ENCODE data around the gene PRODH2. TPM values are rescaled to one million over a fixed set of nuclear protein-coding genes. Genes with fewer than 3 reads are reported as not detected.

Gene PRODH2
- polyA plus RNA-seq, 1 of the 3 experiments (the other 2 are of a cell fraction): not detected

DNA sequence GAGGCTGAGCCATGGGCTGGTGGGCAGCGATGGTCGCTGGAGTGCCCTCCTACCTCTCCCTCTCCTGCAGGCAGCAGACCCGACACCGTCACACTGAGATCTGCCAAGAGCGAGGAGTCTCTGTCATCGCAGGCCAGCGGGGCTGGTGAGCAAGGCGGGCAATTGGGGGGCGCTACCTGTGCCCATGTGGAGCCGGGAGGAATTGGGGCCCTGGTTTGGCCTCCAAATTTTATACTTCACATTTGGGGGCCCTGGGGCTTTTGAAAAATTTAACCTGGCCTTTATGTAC lies 27.4 kb downstream of the PRODH2 start:
- Histone ChIP-seq H3K9ac (no peak overlapping the region), H3K4me2 (no peak overlapping the region), H3F3A (replicated peaks; ENCODE audit: insufficient read depth) (no peaks in the 10 kb centered on the region), H4K20me1 (ENCODE audit: insufficient read depth) (no peaks in the 10 kb centered on the region), H3K36me3 (replicated peaks in 1 of 2; ENCODE audit: control insufficient read depth in 1 of 2, insufficient read depth in 2 of 2, low read length in 1 of 2) (peaks cover 0 to 8% of the 10 kb centered on the region in 2 experiments), H3K79me2 (ENCODE audit: insufficient read depth) (no peaks in the 10 kb centered on the region), H3K9me2 (no peaks in the 10 kb centered on the region), H3K9me3 (no peaks in the 10 kb centered on the region), H3K27ac (ENCODE audit: low read depth in 2 of 2, low read length in 1 of 2) (no peak overlapping the region), H3K4me1 (ENCODE audit: control insufficient read depth in 1 of 2, insufficient read depth in 2 of 2, low read depth in 1 of 2, low read length in 1 of 2) (no peaks in the 10 kb centered on the region), H3K4me3 (ENCODE audit: low read depth in 2 of 2, low read length in 1 of 2) (no peak overlapping the region), H2AFZ (ENCODE audit: low read depth) (no peak overlapping the region), H3K27me3 (ENCODE audit: insufficient read depth) (no peaks in the 10 kb centered on the region)
- TF ChIP-seq TAF1 (IDR thresholded peaks at IDR 0.05; ENCODE audit: borderline replicate concordance, low read depth, low read length): no peak
- no peak for TF ChIP-seq RFX5 (IDR thresholded peaks at IDR 0.05; ENCODE audit: low read length)
- TF ChIP-seq SMC3 (IDR thresholded peaks at IDR 0.05; ENCODE audit: low read depth, low read length): no peak
- no peak for TF ChIP-seq SIN3A (IDR thresholded peaks at IDR 0.05; ENCODE audit: borderline replicate concordance, low read depth, low read length)
- no peak for TF ChIP-seq RCOR1 (IDR thresholded peaks at IDR 0.05; ENCODE audit: low read length)
- no peak for TF ChIP-seq GATA2 (CRISPR knock-in tag; IDR thresholded peaks at IDR 0.05)
- TF ChIP-seq, protein P1, sequence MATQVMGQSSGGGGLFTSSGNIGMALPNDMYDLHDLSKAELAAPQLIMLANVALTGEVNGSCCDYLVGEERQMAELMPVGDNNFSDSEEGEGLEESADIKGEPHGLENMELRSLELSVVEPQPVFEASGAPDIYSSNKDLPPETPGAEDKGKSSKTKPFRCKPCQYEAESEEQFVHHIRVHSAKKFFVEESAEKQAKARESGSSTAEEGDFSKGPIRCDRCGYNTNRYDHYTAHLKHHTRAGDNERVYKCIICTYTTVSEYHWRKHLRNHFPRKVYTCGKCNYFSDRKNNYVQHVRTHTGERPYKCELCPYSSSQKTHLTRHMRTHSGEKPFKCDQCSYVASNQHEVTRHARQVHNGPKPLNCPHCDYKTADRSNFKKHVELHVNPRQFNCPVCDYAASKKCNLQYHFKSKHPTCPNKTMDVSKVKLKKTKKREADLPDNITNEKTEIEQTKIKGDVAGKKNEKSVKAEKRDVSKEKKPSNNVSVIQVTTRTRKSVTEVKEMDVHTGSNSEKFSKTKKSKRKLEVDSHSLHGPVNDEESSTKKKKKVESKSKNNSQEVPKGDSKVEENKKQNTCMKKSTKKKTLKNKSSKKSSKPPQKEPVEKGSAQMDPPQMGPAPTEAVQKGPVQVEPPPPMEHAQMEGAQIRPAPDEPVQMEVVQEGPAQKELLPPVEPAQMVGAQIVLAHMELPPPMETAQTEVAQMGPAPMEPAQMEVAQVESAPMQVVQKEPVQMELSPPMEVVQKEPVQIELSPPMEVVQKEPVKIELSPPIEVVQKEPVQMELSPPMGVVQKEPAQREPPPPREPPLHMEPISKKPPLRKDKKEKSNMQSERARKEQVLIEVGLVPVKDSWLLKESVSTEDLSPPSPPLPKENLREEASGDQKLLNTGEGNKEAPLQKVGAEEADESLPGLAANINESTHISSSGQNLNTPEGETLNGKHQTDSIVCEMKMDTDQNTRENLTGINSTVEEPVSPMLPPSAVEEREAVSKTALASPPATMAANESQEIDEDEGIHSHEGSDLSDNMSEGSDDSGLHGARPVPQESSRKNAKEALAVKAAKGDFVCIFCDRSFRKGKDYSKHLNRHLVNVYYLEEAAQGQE (IDR thresholded peaks at IDR 0.05; ENCODE audit: low read depth, low read length): no peak
- TF ChIP-seq, protein P2, sequence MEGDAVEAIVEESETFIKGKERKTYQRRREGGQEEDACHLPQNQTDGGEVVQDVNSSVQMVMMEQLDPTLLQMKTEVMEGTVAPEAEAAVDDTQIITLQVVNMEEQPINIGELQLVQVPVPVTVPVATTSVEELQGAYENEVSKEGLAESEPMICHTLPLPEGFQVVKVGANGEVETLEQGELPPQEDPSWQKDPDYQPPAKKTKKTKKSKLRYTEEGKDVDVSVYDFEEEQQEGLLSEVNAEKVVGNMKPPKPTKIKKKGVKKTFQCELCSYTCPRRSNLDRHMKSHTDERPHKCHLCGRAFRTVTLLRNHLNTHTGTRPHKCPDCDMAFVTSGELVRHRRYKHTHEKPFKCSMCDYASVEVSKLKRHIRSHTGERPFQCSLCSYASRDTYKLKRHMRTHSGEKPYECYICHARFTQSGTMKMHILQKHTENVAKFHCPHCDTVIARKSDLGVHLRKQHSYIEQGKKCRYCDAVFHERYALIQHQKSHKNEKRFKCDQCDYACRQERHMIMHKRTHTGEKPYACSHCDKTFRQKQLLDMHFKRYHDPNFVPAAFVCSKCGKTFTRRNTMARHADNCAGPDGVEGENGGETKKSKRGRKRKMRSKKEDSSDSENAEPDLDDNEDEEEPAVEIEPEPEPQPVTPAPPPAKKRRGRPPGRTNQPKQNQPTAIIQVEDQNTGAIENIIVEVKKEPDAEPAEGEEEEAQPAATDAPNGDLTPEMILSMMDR (IDR thresholded peaks at IDR 0.05): no peak
- no peak for TF ChIP-seq FOSL2 (IDR thresholded peaks at IDR 0.05; ENCODE audit: borderline replicate concordance, low read depth)
- TF ChIP-seq, protein P3, sequence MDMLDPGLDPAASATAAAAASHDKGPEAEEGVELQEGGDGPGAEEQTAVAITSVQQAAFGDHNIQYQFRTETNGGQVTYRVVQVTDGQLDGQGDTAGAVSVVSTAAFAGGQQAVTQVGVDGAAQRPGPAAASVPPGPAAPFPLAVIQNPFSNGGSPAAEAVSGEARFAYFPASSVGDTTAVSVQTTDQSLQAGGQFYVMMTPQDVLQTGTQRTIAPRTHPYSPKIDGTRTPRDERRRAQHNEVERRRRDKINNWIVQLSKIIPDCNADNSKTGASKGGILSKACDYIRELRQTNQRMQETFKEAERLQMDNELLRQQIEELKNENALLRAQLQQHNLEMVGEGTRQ (IDR thresholded peaks at IDR 0.05; ENCODE audit: borderline replicate concordance, low read depth, low read length): no peak
- DNase-seq: no peak
- ChIA-PET POLR2A (interaction anchor here (0.6 kb wide), 1 partner anchor 113 kb away, joined by 3 read pairs; no protein-coding TSS in a partner anchor), CTCF (no interaction called here)
- 93% methylated on average over 10 of the region's 10 CpGs for WGBS (ENCODE audit: low lambda C conversion rate)

Data from SK-N-SH (cell line).